GM19455 (cell line): ENCODE results near the gene MED15.
"Not testable (repeated sequence)": the region's sequence is repeated elsewhere in the genome, so short reads cannot be mapped to it uniquely, and the experiment has no call there.

Experiments
- ATAC-seq: cut with Tn5 transposase; IDR thresholded peaks from one replicate; pipeline ENCODE4 v1.9.1; 2021; ENCODE audit not compliant: unreplicated experiment

Gene MED15

DNA sequence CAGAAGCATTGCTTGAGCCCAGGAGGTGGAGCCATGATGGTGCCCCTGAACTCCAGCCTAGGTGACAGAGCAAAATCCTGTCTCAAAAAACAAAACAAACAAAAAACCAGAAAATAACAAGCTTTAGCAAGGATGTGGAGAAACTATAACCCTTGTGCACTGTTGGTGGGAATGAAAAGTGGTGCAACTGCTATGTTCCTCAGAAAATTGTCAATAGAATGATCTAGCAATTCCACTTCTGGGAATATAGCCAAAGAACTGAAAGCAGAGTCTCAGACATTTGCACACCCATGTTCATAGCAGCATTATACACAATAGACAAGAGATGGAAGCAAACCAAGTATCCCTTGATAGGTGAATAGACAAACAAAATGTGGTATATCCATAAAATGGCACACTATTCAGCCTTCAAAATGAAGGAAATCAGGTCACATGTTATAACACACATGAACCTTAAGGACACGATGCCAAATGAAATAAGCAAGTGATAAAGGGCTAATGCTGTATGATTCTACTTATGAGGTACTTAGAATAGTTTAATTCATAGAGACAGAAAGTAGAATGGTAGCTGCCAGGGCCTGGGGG, 27.7 kb upstream of the MED15 start:
- ATAC-seq, result no peak

DNA sequence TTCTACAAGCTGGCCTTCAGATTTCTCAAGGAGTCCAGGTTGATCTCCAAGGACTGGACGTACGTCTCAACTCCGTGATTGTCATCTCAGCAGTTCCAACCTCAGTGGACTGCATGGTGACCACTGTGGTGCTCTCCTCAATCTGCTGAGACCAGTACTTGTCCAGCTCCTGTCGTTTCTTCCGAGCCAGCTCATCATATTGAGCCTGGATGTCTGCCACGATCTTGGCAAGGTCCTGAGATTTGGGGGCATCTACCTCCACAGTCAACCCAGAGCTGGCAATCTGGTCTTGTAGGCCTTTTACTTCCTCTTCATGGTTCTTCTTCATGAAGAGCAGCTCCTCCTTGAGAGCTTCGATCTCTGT, 24.3 kb upstream of the MED15 start:
- not testable (repeated sequence) for ATAC-seq

DNA sequence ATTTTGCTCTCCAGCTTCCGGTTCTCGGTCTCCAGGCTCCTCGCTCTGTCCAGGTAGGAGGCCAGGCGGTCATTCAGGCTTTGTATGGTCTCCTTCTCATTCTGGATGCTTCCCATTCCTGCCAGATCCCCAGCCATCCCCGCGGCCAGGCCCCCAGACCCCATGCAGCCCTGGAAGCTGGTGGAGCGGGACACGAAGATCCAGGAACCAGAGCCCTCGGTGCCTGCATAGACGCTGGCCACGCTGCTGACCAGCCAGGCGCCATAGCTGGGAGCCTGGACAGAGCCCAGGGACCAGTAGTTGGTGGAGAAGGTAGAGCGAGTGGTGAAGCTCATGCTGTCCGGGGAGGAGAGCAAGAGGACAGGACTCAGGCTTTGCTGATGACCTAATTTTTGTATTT, 23.6 kb upstream of the MED15 start:
- no peak for ATAC-seq

DNA sequence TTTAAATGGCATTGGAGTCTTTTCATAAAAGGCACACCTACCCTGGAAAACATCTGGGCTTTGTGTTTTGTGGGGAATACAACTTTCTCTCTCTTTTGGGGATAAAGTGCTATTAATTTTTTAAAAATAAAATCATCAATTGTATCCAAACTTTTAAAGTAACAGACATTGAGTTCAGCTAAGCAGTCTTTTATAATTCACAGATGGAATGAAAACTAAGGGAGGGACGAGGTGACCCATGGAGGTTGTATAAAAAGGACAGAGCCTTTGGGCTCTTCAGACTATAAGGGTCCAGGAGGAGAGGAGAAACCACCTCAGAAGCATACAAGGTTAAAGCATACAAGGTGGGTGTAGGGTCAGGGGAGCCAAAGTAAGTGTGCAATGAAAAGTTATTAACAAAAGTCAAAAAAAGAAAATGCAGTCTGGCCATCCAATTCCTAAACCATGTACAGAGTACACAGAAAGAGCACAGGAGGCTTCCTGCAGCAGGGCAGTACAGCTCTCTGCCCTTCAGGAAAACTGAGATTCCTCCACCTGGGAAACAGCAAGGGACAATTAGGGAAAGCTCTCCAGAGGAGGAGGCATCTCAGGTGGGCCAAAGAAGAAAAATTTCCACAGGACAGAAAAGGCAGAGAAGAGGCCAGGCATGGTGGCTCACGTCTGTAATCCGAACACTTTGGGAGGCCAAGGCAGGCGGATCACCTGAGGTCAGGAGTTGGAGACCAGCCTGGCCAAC, 22.3 kb upstream of the MED15 start:
- ATAC-seq, result no peak

DNA sequence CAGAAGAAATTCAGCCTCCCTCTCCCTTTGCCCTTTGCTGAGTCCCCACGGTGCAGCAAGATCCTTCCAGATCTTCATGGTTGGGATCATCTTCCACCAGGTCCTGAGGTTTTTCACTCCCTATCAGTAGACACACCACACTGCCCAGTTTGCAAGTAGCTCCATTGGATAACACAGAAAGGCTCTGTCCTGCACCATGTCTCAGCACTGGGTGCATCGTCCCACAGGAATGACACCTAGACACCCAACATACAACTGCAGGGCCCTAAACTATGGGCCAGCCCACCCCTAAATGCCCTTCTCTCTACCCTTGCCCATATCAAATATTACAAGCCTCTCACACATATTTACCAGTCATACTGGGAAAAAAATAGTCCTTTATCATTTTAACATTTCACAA, 21.2 kb upstream of the MED15 start:
- no peak for ATAC-seq

DNA sequence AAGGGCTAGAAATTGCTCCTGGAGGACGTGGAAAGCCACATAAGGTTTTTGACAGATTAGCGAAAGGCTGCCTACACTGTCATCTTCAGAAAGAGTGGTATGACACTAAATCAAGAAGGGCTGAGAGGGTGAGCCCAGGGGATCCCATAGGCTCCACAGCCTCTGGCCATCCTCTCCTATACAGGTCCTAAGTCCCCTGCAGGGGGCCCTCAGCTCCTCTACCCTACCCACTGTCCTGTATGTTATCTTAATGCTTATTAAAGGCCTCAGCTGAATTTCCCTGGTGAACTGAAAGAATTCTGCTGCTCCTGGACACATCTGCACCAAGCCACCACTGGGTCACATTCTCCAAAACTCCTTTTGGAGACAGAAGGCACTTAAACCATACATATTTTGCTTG, 19.7 kb upstream of the MED15 start:
- no peak for ATAC-seq

DNA sequence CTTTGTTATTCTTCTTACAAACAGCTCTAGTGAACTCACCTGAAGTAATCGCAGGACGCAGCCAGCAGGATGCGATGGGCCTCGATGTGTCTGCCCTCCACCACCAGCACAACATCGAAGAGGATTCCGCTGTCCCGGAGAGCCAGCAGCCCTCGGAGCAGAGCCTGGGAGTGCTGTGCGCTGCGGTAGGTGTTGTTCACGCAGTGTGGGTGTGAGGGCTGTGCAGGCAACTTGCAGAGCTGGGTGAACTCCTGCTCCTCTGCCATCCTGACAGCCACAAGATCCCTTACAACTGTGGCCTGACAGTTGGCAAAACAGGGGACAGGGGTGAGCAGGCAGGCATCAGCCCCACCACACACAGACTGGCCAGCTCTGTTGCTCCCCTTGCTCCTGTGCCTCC, 18.5 kb upstream of the MED15 start:
- no peak for ATAC-seq

DNA sequence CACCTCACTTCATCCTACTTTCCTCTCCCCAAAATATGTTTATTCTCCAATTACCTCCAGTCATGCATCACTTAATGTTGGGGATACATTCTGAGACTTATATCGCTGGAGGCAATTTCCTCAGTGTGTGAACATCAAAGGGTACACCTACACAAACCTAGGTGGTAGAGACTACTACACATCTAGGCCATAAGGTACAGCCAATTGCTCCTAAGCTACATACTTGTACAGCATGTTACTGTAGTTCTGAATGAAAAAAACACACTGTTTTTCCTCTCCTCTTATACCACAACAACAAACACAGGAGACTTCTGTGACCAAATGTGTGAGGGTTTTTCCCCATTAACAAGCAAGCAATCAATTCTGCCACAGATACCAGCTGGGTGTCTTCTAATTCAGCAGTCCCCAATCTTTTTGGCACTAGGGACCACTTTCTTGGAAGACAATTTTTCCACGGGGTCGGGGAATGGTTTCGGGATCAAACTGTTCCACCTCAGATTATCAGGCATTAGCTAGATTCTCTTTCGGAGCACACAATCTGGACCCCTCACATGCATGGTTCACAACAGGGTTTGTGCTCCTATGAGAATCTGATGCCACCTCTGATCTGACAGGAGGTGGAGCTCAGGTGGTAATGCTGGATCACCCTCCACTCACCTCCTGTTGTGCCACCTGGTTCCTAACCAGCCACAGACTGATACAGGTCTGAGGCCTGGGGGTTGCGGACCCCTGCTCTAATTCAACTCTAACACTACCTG, 17.0 kb upstream of the MED15 start:
- ATAC-seq, result no peak

DNA sequence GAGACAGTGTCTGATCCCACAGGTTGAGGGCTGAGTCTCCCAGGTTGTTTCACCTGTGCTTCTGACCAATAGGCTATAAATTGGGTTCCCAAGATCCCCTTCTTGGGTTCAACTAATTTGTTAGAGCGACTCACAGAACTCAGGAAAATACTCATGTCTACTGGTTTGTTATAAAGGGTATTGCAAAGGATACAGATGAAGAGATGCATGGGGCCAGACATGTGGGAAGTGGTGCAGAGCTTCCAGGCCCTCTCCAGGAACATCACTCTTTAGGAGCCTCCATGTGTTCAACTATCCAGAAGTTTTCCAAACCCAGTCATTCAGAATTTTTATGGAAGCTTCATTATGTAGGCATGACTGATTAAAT, 16.5 kb upstream of the MED15 start:
- ATAC-seq, result no peak

DNA sequence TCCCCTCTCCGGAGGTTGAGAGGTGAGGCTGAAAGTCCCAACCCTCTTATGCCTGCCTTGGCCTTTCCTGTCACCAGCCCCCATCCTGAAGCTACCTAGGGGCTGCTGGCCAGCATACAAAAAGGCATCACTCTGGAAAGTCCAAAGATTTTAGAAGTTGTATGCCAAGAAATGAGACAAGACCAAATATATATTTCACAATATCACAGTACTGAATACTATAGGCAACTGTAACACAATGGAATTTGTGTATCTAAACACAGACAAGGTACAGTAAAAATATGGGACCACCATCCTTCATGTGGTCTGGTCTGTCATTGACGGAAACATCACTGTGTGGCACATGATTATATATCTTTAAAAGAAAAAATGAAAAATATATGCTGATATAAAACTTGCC, 16.1 kb upstream of the MED15 start:
- no peak for ATAC-seq

DNA sequence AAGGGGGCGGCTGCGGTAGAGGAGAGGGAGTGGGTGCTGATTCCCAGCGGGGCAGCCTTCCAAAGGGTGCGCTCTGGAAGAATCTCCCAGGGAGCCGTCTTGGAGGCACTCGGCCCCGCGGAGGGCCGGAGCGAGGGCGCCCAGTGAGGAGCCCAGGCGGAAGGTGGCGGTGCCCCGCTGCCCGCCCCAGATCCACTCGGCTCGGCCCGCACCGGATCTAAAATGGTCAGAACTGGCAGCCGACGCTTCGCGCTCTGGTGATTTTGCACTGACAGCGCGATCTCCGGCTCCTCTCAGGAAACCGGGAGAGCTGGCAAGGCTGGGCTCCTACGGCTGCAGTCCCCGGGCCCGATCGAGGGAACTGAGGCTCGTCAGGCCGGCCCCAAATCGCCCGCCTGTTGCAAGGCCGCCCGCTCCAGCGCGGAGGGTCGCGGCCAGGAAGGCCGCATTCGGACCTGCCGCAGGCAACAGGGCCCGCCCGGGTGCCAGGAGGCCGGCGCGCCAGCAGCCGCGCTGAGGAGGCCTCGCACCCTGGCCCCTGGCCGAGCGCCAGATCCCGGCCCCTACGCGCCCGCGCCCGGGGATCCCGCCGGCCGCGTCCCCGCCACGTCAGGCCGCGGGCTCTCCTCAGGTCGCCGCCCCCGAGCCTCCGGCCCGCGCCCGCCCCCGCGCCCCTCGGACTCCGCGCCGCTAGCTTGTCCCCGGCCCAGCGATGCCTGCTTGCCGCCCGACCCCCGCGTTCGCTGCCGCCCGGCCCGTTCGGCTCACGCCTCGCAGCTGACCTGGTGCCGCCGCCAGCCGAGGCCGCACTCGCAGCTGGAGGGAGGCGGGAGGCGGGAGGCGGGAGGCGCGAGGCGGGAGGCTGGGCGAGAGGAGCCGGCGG, 12.2 kb upstream of the MED15 start, which contains the start of gene KLHL22:
KLHL22 (minus strand) TSS at position 818 of the 883 bp plus-strand sequence. CDS start 6,584 bp downstream, outside the sequence.
- ATAC-seq, result peak; percentile 39

DNA sequence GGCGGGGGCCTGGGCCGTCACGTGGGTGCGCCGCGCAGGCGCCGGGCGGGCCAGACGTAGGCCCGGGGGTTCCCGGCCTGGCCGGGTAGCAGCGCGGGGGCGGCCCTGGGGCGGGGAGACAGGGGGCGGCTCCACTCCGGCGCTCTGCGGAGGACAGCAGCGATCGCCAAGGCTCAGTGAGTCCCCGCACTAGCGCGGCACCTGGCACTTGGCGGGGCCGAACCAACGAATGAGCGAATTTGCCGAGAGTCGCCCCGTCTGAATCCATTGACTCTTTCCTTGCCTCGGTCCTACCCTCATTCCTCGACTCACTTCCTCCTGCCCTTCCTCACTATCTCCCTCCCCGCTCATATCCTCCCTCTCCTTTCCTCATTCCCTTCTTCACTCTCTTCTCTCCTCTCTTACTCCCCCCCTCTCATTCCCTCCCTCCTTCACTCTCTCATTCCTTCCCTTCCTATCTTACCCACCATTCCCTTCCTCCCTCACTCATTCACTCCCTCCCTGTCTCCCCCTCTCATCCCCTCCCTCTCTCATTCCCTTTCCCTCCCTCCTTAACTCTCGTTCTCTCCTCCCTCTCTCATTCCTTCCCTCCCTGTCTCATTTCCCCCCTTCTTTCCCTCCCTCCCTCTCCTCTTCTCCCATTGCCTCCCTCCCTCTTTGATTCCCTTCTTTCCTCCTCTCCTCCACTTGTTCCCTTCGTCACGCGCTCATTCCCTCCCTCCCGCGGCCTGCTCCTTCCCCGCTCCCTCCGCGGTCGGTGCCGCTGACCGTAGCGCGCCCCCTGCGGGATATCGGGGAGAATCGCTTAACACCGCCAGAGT, 11.3 kb upstream of the MED15 start:
- ATAC-seq, result peak; percentile 80

DNA sequence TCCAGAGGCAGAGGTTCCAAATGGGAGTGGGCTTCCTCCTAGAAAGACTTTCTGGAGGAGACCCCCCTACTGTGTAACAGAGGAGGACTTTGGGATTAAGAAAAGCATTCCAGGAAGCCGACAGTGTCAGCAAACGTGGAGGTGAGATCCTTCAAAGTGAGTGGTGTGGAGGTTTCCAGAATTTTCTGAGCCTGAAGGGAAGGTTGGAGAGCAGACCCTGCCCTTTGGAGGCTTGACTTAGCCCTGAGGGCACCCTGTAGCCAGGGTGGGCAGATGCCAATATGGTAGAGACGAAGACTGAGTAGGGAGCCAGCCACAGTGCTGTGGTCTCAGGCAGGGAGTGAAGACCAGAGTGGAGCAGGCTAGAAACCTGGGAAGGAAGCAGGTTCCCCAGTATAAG, 10.0 kb upstream of the MED15 start:
- ATAC-seq, result no peak

DNA sequence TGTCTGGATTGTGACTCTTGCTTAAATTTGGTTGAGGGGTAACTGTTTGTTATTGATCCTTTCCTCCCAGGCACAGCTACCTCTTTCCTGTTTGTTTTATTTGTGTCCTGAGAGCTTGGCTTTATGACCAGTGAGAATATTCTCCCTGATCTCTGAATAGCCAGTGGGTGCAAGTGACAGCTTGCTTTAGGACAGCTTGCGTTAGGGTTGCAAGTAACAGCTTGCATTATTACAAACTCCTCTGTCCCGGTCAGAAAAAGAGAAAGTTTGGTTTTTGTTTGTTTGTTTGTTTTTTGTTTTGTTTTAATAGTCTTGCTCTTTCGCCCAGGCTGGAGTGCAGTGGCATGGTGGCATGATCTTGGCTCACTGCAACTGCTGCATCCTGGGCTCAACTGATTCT, 8.5 kb upstream of the MED15 start:
- no peak for ATAC-seq

DNA sequence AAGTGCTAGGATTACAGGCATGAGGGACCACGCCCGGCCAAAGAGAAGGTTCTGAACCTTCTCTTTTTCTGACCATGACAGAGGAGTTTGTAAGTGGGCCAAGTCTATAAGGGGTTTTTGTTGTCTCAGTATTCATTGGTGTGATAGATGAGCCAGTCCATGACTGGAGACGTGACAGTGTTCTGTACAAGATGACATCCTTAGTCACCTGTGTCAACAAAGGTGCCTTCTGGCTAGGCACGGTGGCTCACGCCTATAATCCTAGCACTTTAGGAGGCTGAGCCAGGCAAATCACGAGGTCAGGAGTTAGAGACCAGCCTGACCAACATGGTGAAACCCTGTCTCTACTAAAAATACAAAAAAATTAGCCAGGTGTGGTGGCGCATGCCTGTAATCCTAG, 7.6 kb upstream of the MED15 start:
- ATAC-seq, result no peak

DNA sequence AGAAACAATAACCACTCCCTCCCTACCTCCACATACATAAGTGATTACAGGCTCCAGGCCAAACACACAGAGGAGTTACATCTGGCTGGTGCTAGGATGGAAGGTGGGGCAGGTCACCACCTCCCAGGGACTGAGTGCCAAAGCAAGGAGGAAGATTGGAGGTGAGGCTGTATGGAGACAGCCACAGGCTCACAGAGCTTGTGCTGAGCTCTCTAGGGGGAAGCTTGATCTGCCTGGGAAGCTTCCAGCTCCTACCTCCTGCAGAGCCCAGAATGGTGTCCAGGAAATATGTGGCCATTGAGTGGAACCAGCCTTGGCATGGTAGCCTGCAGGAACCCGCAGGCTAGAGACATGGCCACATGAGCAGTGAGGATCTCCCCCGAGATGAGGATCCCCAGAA, 3.6 kb upstream of the MED15 start:
- no peak for ATAC-seq

DNA sequence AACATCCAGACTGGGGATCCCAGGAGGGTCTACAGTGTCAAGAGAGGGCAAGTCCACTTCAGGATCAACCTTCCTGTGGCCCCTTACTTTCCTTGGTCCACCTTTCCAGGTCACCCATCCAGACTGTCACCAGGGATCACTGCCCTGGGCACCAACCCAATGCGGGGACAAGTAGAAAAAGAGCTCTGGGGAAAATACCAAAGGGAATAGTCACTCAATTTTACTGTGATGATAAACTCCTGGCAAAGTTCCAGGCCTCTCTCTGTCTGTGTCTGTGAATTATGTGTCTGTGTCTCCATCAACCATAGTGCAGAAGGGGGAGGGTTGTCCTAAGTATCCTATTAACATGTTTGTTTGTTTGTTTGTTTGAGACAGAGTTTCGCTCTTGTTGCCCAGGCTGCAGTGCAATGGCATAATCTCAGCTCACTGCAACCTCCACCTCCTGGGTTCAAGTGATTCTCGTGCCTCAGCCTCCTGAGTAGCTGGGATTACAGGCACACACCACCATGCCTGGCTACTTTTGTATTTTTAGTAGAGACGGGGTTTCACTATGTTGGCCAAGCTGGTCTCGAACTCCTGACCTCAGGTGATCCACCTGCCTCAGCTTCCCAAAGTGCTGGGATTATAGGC, 3.0 kb upstream of the MED15 start:
- ATAC-seq, result not testable (repeated sequence)

DNA sequence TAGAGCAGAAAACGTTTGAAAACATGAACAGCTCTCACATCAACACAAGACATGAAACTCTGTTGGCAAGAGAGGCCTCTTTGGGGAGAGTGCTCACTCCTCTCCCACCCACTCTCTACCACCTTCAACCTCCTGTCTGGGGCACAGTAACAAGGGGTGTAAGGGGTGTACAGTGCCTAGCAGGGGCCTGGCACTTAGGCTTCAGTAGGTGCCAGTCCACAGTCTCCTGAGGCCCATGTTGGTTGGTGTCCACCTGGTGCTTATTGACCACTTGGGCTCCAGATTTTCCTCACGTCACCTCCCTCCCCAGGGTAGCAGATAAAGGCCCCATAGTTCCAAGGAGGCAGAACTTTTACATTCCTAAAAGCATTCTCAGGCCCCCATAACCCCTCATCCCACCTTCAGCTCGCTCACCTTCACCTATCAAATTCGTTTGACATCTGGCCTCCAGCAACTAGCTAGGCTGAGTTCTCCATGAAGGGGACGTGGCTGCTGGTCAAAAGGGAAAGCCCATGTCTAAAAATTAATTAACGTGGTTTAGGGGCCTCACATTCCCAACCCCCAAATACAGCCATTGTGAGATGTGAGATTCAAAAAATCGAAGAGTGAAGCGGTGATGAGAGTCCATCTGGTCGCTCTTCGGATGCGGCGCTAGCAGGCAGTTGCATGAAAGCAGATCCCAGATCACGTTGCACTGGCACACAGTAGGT, 712 bp upstream of the MED15 start:
- ATAC-seq, result no peak

DNA sequence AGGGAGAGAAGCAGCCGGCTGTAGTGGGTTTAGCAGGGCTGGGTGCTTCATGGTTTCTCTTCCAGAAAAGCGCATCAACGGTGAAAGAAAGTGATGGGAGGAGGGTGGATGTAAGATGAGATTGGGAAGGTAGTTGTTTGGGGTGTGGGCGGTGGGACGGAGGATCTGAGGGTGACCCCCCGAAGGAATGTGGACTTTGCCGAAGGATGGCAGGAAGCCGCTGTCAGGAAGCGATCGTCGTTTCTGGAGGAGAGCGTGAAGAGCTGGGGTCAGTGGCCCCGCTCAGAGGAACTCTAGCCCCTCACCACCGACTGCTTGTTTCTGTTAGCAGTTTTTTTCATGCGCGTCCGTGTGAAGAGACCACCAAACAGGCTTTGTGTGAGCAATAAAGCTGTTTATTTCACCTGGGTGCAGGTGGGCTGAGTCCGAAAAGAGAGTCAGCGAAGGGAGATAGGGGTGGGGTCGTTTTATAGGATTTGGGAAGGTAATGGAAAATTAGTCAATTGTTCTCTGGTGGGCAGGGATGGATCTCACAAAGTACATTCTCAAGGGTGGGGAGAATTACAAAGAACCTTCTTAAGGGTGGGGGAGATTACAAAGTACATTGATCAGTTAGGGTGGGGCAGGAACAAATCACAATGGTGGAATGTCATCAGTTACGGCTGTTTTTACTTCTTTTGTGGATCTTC, 801 bp downstream of the MED15 start:
- not testable (repeated sequence) for ATAC-seq
